Stimulated activated CD4-positive, alpha-beta T cell treated with anti-CD3 and anti-CD28 coated beads, Interleukin-12 subunit alpha, Interleukin-12 subunit beta, amount 100 ng/mL, for 48 hours (primary cell): ENCODE results near the gene GPR183.

Experiments used
- DNase-seq, 3 donors: peaks; one replicate each; pipeline ENCODE4 v3.0.0-alpha.2; 2020; ENCODE audit warnings: low read depth in 2 of 3, low spot score in 1 of 3

GPR183 gene

DNA sequence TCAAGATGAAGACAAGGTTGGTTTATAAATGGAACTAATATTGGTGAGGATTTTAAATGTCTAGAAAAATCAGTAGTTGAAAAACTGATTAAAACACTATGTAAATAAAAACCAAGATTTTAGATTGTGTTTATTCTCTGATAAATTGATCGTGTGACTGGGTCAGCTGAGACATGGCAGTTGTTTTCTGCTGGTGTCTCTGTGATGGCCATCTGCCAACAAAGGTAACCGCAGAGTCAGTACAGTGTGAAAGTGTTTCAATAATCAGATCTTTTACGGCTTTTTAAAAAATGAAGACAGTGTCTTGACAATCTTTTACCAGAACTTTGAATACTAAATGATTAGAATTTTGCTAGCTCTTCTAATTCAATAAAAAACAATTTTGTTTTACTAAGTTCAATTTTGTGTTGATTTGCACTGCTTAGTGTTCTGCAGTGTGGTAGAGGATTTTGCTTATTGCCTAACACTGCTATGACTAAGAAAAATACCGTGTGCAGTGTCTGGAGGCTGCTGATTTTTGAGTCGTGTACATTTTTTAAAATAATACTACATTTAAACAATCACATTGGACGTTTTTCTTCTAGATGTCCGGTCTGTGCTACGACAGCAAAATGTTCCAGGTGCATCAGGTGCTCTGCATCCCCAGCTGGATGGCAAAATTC, 32.7 kb upstream of the GPR183 start:
- DNase-seq = no peak

DNA sequence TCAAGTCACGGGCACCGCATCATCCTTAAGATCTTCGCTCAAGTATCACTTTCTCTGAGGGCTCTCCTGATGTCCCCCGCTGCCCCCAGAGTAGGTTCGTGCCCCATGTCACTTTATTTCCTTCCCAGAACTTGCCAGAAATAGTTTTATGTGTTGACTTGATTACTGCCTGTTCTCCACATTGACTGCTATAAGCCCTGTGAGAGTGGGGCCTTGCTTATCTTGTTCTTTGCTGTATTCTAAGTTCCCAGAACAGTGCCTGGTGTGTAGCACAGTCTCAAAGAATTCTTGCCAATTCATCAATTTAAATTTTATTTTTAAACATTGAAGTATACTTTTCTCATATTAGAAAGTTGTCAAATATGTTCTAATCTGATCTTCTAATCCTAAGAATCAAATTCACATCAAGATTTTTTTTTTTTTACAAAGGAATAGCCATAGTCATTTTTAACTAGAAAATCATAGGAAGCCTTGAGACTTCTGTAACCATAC, 32.1 kb upstream of the GPR183 start:
- DNase-seq = no peak

DNA sequence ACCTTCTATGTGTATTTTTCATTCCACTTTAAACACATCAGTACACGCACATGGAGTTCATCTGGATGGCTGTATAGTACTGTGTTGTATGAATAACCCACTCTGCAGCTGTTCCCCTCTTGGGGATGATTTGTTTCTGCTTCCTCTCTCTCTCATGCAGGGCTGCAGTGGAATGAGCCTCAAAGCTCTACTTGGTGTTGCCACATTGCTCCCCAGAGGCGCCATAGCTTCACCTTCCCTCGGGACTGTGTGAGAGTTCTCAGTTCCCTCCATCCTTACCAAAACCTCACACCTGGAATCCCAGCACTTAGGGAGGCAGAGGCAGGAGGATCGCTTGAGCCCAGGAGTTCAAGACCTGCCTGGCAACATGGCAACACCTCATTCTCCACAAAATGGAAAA, 28.4 kb upstream of the GPR183 start:
- DNase-seq = no peak

DNA sequence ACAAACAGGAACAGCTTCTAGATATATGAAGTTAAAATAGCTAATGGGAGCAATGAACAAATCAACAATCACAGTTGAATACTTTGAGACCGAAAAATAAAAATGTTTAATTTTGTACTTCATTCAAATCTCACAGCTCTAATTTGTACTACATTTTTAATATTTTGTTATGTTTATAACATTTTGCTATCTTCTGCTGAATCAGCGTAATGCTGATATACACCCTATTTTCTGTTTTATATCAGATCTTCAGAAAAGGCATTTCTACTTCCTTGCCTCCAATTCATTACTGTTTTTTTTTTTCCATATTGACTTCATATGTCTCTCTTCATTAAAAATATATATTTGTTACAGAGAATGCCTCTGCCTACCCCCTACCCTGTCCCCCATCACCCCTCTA, 27.9 kb upstream of the GPR183 start:
- DNase-seq = no peak

DNA sequence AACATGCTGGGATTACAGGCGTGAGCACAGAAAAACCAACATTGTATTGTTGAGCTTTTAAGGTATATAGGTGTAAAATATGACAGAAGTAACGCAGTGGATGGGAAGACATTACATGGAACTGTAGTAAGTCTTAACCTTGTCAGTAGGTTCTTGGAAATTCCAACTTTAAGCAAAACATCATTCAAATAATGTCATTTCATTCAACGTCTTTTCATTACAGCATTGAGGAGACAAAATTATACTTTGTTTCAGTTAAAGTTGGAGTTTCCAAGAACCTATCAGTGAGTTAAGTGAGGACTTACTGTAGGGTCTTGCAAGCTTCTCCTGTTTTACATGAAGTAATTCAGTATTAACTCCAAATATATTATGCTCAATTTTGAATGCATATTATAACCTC, 27.0 kb upstream of the GPR183 start:
- DNase-seq = no peak

DNA sequence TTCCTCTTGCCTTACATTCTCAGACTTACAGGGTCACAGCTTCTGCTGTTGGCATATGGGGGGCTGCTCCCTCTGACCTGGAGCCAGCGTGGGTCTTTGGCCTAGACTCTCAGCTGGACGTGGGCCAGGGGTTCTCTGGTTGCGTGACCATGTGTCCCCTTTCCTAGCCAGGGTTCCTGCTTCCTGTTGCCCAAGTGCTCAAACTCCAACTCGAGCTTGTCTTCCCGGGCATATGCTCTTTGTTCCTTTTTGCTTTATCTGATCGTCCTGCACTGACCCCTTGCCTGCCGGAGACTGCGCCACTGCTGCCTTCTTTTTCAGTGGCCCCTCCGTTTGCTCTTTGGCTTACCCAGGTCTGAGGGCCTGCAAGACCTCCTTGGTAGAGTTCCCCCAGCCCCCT, 25.3 kb upstream of the GPR183 start:
- no peak for DNase-seq

DNA sequence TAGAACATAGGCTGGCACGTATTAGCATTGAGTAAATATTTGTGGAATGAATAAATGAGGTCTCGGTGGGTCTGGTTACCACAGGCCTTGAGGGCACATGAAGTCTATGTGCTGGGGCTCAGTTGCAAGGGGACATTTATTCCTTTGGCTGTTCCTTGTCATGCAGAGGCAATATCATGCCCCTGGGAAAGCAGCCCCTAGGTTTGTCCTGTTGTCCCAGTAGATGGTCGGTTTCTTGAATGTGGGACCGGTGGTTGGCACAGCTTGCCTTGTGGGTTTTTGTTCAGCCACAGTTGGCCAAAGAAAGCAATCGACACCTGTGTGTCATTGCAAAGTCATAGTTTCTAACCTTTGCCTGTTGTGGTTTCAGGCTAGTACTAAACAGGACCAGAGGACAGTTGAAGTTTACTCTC, 24.7 kb upstream of the GPR183 start:
- DNase-seq = no peak

DNA sequence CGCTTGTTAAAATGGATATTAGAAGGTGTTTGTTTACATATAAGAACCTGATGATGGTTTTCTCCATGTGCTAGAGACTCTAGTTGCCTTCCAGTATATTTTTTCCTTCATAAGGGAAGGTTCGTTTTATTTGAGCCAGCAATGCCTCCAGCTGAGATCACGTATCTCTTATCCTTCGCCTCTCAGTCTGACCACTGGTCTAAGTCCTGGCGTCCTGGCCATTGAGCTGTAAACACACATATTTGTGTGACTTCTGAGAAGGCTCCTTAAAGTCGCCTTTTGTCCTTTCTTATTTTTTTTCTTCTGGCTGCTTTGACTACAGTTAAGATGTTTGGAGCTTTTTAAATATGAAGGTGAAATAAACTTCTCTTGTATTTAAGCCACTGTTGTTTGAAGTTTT, 23.7 kb upstream of the GPR183 start:
- no peak for DNase-seq

DNA sequence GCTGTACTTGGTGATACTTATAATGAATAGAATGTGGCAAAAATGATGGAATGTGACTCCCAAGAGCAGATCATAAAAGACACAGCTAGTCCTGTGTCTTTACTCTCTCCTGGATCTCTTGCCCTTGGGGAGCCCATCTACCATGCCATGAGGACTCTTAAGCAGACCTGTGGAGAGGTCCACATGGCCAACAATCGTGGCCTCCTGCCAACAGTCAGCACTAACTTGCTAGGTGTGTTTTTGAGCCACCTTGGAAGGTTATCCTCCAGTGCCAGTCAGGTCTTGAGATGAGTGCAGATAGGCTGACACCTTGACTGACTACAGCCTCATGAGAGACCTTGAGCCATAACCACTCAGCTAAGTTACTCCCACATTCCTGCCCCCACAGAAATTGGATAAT, 22.3 kb upstream of the GPR183 start:
- no peak for DNase-seq

DNA sequence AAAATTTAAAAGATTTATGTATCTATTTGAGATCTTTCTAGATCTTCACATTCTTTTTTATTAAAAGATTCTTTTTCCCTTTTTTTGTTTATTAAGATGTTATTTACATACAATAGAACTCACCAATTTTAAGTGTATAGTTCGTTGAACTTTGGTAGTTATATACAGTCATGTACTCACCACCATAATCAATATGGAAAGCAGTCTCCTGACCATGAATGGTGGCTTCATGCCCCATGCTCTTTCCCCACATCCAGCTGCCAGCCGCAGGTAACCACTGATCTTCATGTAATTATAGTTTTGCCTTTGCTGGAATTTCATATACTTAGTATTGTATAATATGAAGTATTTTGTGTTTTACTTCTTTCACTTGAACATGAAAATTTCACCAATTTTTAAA, 20.6 kb upstream of the GPR183 start:
- no peak for DNase-seq

DNA sequence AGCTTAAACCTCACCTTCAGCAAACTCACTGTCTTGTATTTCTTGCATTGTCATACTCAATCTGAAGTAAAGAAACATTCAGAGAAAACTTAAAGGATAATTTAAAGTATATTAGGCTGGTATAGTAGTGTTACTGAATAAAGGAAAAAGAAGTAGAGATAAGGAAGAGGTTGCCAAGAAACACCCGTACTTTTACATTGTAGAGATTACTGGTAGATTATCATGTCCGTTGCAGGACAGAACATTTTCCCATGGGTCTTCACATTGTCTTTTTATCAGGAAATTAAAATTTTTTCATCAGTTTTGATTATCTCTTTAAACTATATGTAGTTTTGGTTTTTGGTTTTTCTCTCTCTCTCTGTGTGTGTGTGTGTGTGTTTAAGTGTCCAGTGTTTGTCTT, 19.9 kb upstream of the GPR183 start:
- DNase-seq = no peak

DNA sequence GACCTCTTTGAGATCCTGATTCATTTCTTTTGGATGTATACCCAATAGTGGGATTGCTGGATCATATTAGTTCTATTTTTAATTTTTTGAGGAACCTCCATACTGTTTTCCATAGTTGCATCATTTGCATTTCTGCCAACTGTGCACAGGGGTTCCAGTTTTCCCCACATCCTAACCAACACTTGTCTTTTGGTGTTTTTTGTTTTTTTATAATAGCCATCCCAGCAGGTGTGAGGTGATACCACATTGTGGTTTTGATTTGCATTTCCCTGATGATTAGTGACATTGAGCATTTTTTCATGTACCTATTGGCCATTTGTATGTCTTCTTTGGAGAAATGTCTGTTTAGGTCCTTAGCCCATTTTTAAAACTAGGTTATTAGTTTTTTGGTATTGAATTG, 18.8 kb upstream of the GPR183 start:
- no peak for DNase-seq

DNA sequence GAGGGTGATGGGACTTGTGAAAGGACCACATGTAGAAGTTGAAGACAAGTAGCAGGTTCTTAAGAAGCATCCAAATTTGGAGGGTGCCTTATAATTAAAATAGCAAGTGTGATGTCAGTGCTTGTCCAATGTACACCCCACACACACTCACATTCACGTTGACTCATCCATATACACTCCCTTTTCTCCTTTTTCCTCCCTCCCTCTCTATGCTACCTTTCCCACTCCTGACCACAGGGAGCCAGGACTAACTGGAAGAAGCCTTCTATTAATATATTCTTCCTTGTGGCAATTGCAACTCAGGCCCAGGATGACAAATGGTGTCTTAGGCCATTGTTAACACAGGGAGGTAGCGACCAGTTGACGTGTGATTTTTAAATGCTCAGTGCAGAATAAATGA, 16.3 kb upstream of the GPR183 start:
- DNase-seq = no peak

DNA sequence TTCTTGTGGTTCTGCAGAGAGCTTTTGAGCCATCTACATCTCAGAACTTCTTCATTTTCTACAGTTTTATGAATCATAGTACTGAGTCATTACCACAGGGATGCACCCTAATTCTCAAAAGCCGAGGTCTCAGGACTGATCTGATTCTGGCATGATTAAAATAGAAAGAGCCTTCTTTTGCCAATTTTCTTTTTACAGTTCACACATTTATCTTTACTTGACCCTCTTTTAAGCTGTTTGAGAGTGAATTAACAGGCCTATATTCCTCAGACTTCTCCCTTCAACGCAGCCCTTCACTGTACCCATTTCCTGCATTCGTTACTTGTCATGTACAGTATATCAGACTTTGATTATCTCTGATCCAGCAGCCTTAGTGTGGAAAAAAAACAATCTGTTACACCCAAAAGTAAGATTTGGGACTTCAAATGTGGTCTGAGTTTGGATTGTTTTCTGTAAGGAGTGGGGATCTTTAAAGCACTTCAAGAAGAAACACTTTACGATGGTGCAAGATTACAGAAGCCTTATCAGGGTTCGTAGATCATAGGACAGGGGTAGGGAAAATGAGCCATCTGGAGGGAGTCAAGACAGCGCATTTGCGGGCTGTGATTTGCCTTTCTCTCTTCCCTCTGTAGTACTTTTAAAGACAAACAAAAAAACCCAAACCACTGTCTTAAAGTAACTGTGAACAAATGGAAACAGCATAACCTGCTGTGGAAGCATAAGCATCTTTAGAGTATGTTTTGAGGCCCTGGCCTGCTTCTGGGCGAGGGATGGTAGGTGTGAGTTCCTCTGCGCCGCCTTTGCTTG, 15.3 kb upstream of the GPR183 start:
- no peak for DNase-seq

DNA sequence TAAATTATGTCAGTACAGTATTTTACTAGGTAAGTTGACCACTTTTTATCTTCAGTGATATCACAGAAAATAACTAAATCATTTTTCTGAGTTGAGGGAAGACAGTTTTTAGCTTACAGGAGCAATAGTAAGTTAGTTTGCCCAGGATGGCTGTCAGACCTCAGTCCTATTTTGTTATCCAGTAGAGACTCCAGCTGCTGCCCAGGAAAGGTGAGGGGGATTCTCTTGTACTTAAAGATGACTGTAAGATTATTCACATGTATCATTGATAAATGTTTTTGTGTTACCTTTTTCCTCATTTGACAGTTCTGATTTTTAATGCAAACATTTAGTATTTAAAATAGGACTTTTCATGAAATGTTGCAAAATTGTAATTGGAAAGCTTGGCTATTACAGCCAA, 14.5 kb upstream of the GPR183 start:
- DNase-seq = no peak

DNA sequence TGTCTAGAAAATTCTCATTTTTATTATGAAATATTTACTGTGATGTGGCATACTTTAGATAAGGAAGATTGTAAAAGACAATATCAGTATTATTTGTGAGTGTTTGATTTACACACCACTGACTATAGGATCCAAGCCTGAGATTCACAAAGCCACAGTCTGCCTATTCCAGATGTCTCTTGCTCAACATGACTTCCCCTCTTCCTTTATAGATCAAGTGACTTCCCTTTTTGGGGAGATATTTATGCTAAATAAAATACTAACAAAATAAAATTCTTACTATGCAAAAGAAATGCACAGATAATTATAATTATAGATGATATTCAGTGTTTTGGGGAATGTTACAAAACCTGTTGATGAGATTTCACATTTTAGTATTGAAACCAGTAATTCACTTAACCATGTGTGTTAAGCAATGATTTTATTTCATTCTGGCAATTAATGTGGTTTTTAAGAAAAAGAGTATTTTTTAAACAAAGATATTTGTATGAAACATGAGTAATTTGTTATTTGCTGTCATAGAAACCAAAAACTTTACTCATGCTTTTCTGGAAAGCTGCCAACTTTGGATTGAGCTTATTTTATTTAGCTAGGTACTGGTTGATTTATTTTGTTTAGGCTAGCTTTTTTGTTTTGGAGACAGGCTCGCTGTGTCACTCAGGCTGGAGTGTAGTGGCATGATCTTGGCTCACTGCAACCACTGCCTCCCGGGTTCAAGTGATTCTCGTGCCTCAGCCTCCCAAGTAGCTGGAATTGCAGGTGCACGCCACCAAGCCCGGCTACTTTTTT, 13.7 kb upstream of the GPR183 start:
- DNase-seq = no peak

DNA sequence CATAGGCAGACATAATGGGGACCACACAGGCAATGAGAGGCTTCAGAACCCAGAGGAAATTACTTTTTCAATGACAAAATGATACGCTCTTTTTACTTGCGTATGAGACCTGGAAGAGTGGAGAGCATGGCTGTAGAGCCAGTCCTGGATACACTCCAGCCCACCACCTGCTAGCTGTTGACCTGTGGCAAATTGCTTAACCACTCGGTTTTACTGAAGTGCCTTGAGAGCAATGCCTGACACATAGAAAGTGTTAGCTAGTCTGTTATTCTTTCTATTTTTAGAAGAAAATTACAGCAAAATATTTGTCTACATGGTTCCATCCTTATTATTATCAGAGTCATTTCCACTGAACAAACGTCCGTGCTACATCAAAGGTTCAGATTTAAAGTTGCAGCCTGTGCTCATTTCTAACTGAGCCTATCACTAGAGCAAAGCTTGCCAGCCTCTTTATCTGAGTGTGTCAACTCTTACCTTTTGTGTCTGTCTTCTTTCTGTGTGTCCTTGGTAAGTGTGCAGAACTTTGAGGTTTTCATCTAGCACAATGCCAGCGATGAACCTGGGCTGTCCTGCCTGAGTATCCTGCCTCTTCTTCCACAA, 9.6 kb upstream of the GPR183 start:
- no peak for DNase-seq

DNA sequence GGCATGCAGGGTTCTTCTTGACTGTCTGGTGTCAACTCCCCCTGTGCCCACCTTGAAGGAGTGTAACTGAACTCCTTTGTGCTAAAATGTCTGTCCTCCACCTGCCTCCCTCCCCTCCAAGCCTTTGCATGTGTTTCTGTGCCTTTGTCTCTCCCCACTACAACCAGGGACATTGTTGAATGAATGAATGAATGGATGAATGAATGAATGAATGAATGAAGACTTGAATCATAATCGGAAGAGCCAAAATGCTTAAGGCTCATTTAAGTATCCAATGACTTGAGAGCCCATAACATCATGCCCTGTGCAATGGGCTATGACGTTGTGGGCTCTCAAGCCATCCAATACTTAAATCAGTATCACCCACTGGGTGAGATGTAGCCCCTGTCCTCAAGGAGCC, 9.0 kb upstream of the GPR183 start:
- DNase-seq = no peak

DNA sequence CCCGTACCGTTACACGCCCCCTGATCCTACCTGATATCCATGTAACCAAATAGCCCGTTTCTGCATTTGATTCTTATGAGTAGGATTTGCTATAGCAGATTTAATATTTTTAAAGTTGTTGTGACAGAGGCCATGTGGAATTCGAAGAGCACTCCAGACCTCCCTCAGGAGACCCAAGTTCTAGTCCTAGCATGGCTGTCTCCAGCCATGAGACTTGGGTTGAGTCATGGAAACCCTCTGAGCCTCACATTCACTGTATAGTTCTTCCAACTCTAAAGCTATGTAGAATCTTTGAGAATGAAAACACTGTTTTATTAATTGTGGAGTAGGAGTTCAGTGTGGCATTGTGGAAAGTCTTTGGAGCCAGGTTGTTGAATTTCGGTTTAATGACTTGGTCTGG, 8.0 kb upstream of the GPR183 start:
- no peak for DNase-seq

DNA sequence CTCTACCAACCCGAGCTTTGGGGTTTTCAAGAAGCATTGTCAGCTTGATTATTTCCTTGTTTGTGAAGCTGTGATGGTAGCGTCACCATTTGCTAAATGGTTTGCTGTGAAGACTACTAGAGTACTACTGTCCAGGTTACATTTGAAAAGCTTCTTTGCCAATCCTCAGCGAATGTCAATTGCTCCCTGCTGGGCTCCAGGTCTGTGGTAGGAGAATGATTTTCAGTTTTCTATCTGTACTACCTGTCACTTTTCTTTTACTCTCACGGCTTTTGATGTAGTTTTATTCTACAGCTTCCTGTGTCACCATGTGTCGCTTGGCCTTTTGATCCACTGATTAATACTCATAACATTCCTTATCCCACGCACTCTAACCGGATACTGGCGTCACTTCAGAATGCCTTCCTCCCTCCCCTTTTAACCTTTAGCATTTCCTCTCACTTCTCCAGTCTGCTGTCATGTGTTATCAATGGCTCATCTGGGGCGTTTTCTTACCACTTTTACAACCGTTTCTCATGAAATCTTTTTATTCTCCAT, 7.5 kb upstream of the GPR183 start:
- peak; percentile 58 to 71 (median 67) for DNase-seq

DNA sequence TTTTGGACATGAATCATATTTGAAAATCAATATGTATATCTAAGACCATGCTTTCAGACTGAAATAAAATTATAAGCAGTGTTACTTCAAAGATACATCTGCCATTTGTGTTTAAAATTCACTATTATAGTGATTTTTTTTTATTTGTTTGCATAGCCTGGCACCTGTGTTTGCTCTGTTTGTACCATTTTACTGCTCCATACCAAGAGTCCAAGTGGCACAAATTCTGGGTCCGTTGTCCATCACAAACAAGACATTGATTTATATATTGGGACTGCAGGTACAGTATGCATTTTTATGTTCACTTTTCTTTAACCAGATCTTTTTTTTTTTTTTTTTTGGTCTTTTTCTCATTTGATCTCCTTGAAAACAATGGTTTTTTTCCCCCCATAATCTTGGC, 6.7 kb upstream of the GPR183 start:
- no peak for DNase-seq
